Neural progenitor cell (in vitro differentiated cells): ENCODE measurements around the gene BTG3.

Experiments used
- EZH2 ChIP-seq: fragments of 200-600 bp; sonication (generic); IDR thresholded peaks from 2 replicates; pipeline ENCODE4 v1.6.1; 2017; ENCODE audit warnings: antibody characterized with exemption, mild to moderate bottlenecking, moderate library complexity
- EZH2phosphoT487 ChIP-seq: fragments of 200-600 bp; sonication (generic); IDR thresholded peaks from 2 replicates; pipeline ENCODE4 v1.6.1; 2017; ENCODE audit warnings: antibody characterized with exemption
- TF ChIP-seq, protein P1 (sequence below): fragments of 200-600 bp; sonication (generic); IDR thresholded peaks from 2 replicates; pipeline ENCODE4 v1.5.1; 2017; ENCODE audit warnings: antibody characterized with exemption, mild to moderate bottlenecking

GRCh38 chr21:17572431-17572830 is 40.3 kb downstream of the BTG3 start:
- TF ChIP-seq, protein P1, sequence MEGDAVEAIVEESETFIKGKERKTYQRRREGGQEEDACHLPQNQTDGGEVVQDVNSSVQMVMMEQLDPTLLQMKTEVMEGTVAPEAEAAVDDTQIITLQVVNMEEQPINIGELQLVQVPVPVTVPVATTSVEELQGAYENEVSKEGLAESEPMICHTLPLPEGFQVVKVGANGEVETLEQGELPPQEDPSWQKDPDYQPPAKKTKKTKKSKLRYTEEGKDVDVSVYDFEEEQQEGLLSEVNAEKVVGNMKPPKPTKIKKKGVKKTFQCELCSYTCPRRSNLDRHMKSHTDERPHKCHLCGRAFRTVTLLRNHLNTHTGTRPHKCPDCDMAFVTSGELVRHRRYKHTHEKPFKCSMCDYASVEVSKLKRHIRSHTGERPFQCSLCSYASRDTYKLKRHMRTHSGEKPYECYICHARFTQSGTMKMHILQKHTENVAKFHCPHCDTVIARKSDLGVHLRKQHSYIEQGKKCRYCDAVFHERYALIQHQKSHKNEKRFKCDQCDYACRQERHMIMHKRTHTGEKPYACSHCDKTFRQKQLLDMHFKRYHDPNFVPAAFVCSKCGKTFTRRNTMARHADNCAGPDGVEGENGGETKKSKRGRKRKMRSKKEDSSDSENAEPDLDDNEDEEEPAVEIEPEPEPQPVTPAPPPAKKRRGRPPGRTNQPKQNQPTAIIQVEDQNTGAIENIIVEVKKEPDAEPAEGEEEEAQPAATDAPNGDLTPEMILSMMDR = no peak
- TF ChIP-seq EZH2 = no peak
- TF ChIP-seq EZH2phosphoT487 = no peak
